ENCODE data around the gene R3HCC1L. TPM values are rescaled to one million over a fixed set of nuclear protein-coding genes. Genes with fewer than 3 reads are reported as not detected.

Gene R3HCC1L
- total RNA-seq, 6 donors from 2014 or later, result 13.2 to 24.1 (median 16.3) TPM

DNA sequence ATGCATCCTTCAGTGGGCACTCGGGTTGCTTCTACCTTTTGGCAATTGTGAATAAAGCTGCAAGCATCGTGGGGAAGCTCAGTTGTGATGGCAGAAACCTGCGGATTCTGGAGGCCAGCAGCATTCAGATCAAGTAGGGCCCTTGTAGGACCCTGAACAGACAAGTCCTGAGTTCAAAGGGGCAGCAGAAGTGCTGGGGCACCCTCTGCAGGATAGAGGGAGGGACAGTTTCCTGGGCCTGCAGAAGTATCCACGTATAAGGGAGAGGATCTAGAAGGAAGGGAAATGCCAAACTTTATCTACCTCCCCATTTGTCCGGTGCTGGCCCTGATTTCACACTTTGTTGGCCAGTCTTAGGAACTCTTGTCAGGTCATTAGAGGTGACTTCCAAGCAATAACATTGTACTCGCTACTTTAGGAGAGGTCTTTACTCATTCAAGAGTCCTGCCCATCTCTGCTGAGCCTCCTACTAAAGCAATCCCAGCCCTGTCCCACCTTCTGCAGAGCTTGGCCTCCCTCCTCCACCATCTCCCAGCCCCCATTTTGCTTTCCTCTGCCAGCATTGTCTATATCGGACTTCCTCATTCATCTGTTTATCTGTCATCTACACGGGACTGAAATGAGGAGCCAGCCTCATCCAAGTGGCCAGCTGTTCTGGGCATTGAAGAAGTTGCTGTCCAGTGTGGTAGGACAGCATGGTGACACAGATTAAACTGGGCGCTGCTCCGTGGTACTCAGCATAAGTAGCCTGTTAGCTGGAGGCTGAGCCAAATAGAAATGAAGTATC lies 26.6 kb upstream of the R3HCC1L start:
- TF ChIP-seq POLR2AphosphoS5 (IDR thresholded peaks at IDR 0.05), result no peak
- no peak for TF ChIP-seq POLR2A (IDR thresholded peaks at IDR 0.05)
- no peak for TF ChIP-seq EP300 (IDR thresholded peaks at IDR 0.05)
- TF ChIP-seq, protein P1, sequence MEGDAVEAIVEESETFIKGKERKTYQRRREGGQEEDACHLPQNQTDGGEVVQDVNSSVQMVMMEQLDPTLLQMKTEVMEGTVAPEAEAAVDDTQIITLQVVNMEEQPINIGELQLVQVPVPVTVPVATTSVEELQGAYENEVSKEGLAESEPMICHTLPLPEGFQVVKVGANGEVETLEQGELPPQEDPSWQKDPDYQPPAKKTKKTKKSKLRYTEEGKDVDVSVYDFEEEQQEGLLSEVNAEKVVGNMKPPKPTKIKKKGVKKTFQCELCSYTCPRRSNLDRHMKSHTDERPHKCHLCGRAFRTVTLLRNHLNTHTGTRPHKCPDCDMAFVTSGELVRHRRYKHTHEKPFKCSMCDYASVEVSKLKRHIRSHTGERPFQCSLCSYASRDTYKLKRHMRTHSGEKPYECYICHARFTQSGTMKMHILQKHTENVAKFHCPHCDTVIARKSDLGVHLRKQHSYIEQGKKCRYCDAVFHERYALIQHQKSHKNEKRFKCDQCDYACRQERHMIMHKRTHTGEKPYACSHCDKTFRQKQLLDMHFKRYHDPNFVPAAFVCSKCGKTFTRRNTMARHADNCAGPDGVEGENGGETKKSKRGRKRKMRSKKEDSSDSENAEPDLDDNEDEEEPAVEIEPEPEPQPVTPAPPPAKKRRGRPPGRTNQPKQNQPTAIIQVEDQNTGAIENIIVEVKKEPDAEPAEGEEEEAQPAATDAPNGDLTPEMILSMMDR (IDR thresholded peaks at IDR 0.05), result no peak
- WGBS, 2 donors, result 54 to 64% methylated on average over 10 of the region's 10 CpGs

DNA sequence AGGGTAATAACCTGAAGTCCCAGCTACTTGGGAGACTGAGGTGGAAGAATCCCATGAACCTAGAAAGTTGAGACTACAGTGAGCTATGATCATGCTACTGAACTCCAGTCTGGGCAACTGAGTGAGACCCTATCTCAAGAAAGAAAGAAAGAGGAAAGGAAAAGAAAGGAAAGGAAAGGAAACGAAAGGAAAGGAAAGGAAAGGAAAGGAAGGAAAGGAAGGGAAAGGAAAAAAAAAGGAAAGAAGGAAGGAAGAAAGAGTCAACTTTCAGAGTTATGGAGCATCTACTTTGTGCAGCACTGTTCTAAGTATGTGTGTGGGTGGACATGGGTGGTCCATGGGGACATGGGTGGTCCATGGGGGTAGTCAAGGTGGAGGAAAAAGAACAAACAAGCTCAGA lies 24.1 kb upstream of the R3HCC1L start:
- WGBS, 2 donors, result 47 to 73% methylated on average over 1 of the region's 1 CpG

More for the DNA sequence above, 26.6 kb upstream of the R3HCC1L start:
- H3K36me3 ChIP-seq, result no peaks in the 10 kb centered on the region
- no peak overlapping the region for H3K4me3 ChIP-seq
- no peak for ATAC-seq (ENCODE audit: low FRiP score in 2 of 2)
- H3K27ac ChIP-seq, result no peak overlapping the region
- H3K9me3 ChIP-seq, result no peaks in the 10 kb centered on the region
- no peaks in the 10 kb centered on the region for H3K27me3 ChIP-seq
- H3K4me1 ChIP-seq, result peaks cover 0 to 4% (median 0%) of the 10 kb centered on the region in 4 donors
- no peak for DNase-seq

DNA sequence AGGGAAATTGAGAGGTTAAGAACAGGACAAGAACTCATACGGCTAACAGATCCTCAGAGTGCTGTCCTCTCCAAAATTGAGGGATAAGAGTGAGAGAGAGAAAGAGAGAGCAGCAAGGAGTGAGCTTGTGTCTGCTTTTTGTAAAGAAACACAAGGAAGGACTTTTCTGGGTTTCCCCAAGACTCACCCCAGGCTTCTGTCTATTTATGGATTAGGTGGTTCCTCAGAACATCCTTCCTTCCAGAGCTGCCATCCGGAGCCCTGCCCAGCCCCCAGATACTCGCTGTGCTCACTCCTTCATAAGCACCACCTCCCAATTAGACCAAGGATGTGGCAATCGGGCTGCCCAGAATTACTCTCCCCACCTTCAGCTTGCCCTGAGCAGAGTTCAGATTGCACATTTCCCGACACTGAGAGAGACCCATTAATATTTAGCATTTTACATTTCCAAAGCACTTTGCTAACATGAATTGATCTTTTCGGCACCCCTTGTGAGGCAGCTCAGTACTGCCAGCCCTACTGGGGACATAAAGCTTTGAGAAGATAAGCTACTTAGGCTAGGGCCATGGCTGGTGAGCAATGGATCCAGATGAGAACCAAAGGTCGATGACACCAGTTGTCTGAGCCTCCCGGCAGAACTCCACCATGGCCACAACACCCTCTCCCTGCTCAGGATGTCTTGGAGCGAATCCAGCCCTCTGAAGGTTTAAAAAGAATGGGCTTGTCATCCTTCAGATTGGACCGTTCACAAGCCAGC lies 19.2 kb upstream of the R3HCC1L start:
- peak in 1 of 2 donors; percentile 37 for ATAC-seq (ENCODE audit: low FRiP score in 2 of 2)
- no peak for TF ChIP-seq POLR2A (IDR thresholded peaks at IDR 0.05)
- TF ChIP-seq EP300 (IDR thresholded peaks at IDR 0.05), result no peak
- no peak for TF ChIP-seq POLR2AphosphoS5 (IDR thresholded peaks at IDR 0.05)
- TF ChIP-seq, protein P1 (IDR thresholded peaks at IDR 0.05), result no peak
- H3K36me3 ChIP-seq, result no peaks in the 10 kb centered on the region
- WGBS, 2 donors, result 52 to 55% methylated on average over 10 of the region's 10 CpGs
- H3K4me3 ChIP-seq, result no peak overlapping the region
- no peaks in the 10 kb centered on the region for H3K4me1 ChIP-seq
- no peaks in the 10 kb centered on the region for H3K9me3 ChIP-seq
- no peak overlapping the region for H3K27ac ChIP-seq
- H3K27me3 ChIP-seq, result no peaks in the 10 kb centered on the region
- no peak for DNase-seq

More for the DNA sequence above, 24.1 kb upstream of the R3HCC1L start:
- ATAC-seq (ENCODE audit: low FRiP score in 2 of 2) (no peak), DNase-seq (no peak)
- peaks cover 0 to 4% (median 0%) of the 10 kb centered on the region in 4 donors for H3K4me1 ChIP-seq
- no peaks in the 10 kb centered on the region for H3K9me3 ChIP-seq
- H3K27me3 ChIP-seq, result no peaks in the 10 kb centered on the region
- no peaks in the 10 kb centered on the region for H3K36me3 ChIP-seq
- no peak overlapping the region for H3K27ac ChIP-seq
- H3K4me3 ChIP-seq, result no peak overlapping the region
- TF ChIP-seq POLR2AphosphoS5 (IDR thresholded peaks at IDR 0.05) (no peak), EP300 (IDR thresholded peaks at IDR 0.05) (no peak), POLR2A (IDR thresholded peaks at IDR 0.05) (no peak)
- TF ChIP-seq, protein P1 (IDR thresholded peaks at IDR 0.05), result no peak

DNA sequence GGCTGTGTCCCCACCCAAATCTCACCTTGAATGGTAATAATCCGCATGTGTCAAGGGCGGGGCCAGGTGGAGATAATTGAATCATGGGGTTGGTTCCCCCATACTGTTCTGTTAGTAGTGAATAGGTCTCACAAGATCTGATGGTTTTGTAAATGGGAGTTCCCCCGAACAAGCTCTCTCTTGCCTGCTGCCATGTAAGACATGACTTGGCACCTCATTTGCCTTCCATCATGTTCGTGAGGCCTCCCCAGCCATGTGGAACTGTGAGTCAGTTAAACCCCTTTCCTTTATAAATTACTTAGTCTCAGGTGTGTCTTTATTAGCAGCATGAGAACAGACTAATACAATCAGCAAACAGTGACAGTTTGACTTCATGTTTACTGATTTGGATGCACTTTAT lies 14.6 kb upstream of the R3HCC1L start:
- peaks cover 0 to 4% (median 2%) of the 10 kb centered on the region in 4 donors for H3K9me3 ChIP-seq
- no peak overlapping the region for H3K4me3 ChIP-seq
- 89 to 90% methylated on average over 4 of the region's 4 CpGs for WGBS, 2 donors
- H3K4me1 ChIP-seq, result no peaks in the 10 kb centered on the region
- TF ChIP-seq, protein P1 (IDR thresholded peaks at IDR 0.05), result no peak
- TF ChIP-seq EP300 (IDR thresholded peaks at IDR 0.05), result no peak
- no peak for TF ChIP-seq POLR2A (IDR thresholded peaks at IDR 0.05)
- TF ChIP-seq POLR2AphosphoS5 (IDR thresholded peaks at IDR 0.05), result no peak
- H3K27me3 ChIP-seq, result no peaks in the 10 kb centered on the region
- ATAC-seq (ENCODE audit: low FRiP score in 2 of 2), result no peak
- DNase-seq, result no peak
- H3K27ac ChIP-seq, result no peak overlapping the region
- H3K36me3 ChIP-seq, result no peaks in the 10 kb centered on the region
